Ascending aorta (tissue), 2 donors: ENCODE measurements around the gene AUTS2. TPM values are rescaled to one million over a fixed set of nuclear protein-coding genes. Genes with fewer than 3 reads are reported as not detected.

Source experiments
- DNase-seq, 2 donors: peaks; one replicate each; pipeline ENCODE4 v3.0.0-alpha.2; 2019; ENCODE audit warnings: low spot score in 2 of 2
- H3K27ac ChIP-seq, 2 donors: fragments of 200-600 bp; sonication (generic); one replicate each; pipeline ENCODE4 v1.5.1; 2016 to 2017; ENCODE audit warnings: mild to moderate bottlenecking in 1 of 2
- H3K27me3 ChIP-seq: fragments of 200-600 bp; sonication (generic); one replicate; pipeline ENCODE4 v1.5.1; 2017
- H3K36me3 ChIP-seq, 2 donors: fragments of 200-600 bp; sonication (generic); one replicate each; pipeline ENCODE4 v1.5.1; 2016
- H3K4me1 ChIP-seq, 2 donors: fragments of 200-600 bp; sonication (generic); one replicate each; pipeline ENCODE4 v1.5.1; 2016 to 2017; ENCODE audit warnings: mild to moderate bottlenecking in 1 of 2
- H3K4me3 ChIP-seq, 2 donors: fragments of 200-600 bp; sonication (generic); one replicate each; pipeline ENCODE4 v1.5.1; 2016 to 2017; ENCODE audit warnings: mild to moderate bottlenecking in 1 of 2
- H3K9me3 ChIP-seq, 2 donors: fragments of 200-600 bp; sonication (generic); one replicate each; pipeline ENCODE4 v1.5.1; 2016
- intact Hi-C: fragments of 100-400 bp; cut with DNase I; formaldehyde crosslinking; loops from one replicate; pipeline ENCODE4 v1.15.1; 2023
- total RNA-seq: library from RNA; depleted of rRNA; stranded (reverse); fragments of >200 nt; gene quantifications from one replicate; pipeline ENCODE4 v1.1.0, GENCODE V29; 2016
- TF ChIP-seq, protein P1 (sequence below), 3 experiments: fragments of 200-600 bp in 2 of 3; fragments of 450-650 bp in 1 of 3; sonication (generic) in 2 of 3; IDR thresholded peaks; one replicate each; pipeline ENCODE4 v1.5.1; 2016 to 2019; ENCODE audit warnings: antibody characterized with exemption in 3 of 3, mild to moderate bottlenecking in 1 of 3, moderate library complexity in 1 of 3

AUTS2 gene
- total RNA-seq, 1 donor from 2014 or later = 90.4 TPM

GRCh38 chr7:70571403-70571934 lies 973.2 kb downstream of the AUTS2 start:
- H3K36me3 ChIP-seq = no peaks in the 10 kb centered on the region
- intact Hi-C loops = no loop called here

DNA sequence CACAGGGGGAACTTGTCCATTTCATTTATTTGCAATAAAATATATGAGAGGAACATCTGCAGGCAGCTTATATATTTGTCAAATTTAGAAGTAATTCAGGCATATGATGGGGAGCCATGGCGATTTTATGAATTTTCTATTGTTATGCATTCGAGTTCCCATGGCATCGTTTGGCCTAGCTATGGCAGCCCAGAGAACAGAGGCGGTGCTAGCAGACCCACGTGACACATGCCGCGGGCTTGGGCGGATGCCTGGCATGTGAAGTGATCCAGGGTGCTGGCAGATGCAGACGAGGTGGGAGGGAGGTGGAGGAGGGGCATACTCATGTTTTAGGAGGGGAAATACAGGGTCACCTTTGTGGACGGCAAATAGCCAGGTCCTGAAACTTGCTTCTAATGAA lies 973.7 kb downstream of the AUTS2 start:
- H3K4me1 ChIP-seq = no peaks in the 10 kb centered on the region
- no peak overlapping the region for H3K27ac ChIP-seq
- H3K27me3 ChIP-seq = no peaks in the 10 kb centered on the region
- H3K36me3 ChIP-seq = no peaks in the 10 kb centered on the region
- no peaks in the 10 kb centered on the region for H3K9me3 ChIP-seq
- H3K4me3 ChIP-seq = no peak overlapping the region
- intact Hi-C loops = no loop called here
- DNase-seq = no peak
- TF ChIP-seq, protein P1, sequence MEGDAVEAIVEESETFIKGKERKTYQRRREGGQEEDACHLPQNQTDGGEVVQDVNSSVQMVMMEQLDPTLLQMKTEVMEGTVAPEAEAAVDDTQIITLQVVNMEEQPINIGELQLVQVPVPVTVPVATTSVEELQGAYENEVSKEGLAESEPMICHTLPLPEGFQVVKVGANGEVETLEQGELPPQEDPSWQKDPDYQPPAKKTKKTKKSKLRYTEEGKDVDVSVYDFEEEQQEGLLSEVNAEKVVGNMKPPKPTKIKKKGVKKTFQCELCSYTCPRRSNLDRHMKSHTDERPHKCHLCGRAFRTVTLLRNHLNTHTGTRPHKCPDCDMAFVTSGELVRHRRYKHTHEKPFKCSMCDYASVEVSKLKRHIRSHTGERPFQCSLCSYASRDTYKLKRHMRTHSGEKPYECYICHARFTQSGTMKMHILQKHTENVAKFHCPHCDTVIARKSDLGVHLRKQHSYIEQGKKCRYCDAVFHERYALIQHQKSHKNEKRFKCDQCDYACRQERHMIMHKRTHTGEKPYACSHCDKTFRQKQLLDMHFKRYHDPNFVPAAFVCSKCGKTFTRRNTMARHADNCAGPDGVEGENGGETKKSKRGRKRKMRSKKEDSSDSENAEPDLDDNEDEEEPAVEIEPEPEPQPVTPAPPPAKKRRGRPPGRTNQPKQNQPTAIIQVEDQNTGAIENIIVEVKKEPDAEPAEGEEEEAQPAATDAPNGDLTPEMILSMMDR (IDR thresholded peaks at IDR 0.05) = no peak

More at GRCh38 chr7:70571403-70571934, 973.2 kb downstream of the AUTS2 start:
- no peak overlapping the region for H3K27ac ChIP-seq
- H3K4me3 ChIP-seq = no peak overlapping the region
- H3K4me1 ChIP-seq = no peaks in the 10 kb centered on the region
- no peaks in the 10 kb centered on the region for H3K27me3 ChIP-seq
- no peak for DNase-seq
- H3K9me3 ChIP-seq = no peaks in the 10 kb centered on the region
- TF ChIP-seq, protein P1 (IDR thresholded peaks at IDR 0.05) = no peak

- intact Hi-C loops = no loop called here
- TF ChIP-seq, protein P1 (IDR thresholded peaks at IDR 0.05) = no peak
- H3K27ac ChIP-seq = no peak overlapping the region
These were observed 974.3 kb downstream of the AUTS2 start for GRCh38 chr7:70572571-70572970.

GRCh38 chr7:70573071-70573661 lies 974.9 kb downstream of the AUTS2 start:
- H3K27ac ChIP-seq = no peak overlapping the region
- DNase-seq = no peak
- H3K4me1 ChIP-seq = no peaks in the 10 kb centered on the region
- H3K4me3 ChIP-seq = no peak overlapping the region
- H3K36me3 ChIP-seq = no peaks in the 10 kb centered on the region
- H3K9me3 ChIP-seq = no peaks in the 10 kb centered on the region
- no peaks in the 10 kb centered on the region for H3K27me3 ChIP-seq
- intact Hi-C loops = no loop called here
- TF ChIP-seq, protein P1 (IDR thresholded peaks at IDR 0.05) = no peak

More at GRCh38 chr7:70572571-70572970, 974.3 kb downstream of the AUTS2 start:
- Histone ChIP-seq H3K4me1 (no peaks in the 10 kb centered on the region), H3K9me3 (no peaks in the 10 kb centered on the region), H3K4me3 (no peak overlapping the region), H3K27me3 (no peaks in the 10 kb centered on the region), H3K36me3 (no peaks in the 10 kb centered on the region)
- no peak for DNase-seq

- Histone ChIP-seq H3K9me3 (no peaks in the 10 kb centered on the region), H3K27ac (no peak overlapping the region), H3K4me1 (no peaks in the 10 kb centered on the region), H3K4me3 (no peak overlapping the region), H3K36me3 (no peaks in the 10 kb centered on the region), H3K27me3 (no peaks in the 10 kb centered on the region)
- intact Hi-C loops = no loop called here
- DNase-seq = no peak
- TF ChIP-seq, protein P1 (IDR thresholded peaks at IDR 0.05) = no peak
These were observed 975.4 kb downstream of the AUTS2 start for GRCh38 chr7:70573696-70574095.
